Esophagus muscularis mucosa (tissue), 4 donors: ENCODE results near the gene IMPG2. TPM values are rescaled to one million over a fixed set of nuclear protein-coding genes. Genes with fewer than 3 reads are reported as not detected.

Experiments
- DNase-seq: peaks from one replicate; pipeline ENCODE4 v3.0.0-alpha.2; 2017; ENCODE audit errors: extremely low spot score
- H3K27ac ChIP-seq, 4 donors: fragments of 200-600 bp; sonication (generic); replicated peaks in 1 of 4; 1 replicate in 3 of 4; 2 replicates in 1 of 4; pipeline ENCODE4 v1.5.1; 2016 to 2019; ENCODE audit warnings: mild to moderate bottlenecking in 1 of 4
- H3K27me3 ChIP-seq, 4 donors: fragments of 200-600 bp; sonication (generic); one replicate each; pipeline versions ENCODE4 v1.5.1 to v1.6.0; 2016 to 2019
- H3K36me3 ChIP-seq, 4 donors: fragments of 200-600 bp; sonication (generic); one replicate each; pipeline ENCODE4 v1.5.1; 2016 to 2019
- H3K4me1 ChIP-seq, 4 donors: fragments of 200-600 bp; sonication (generic); one replicate each; pipeline ENCODE4 v1.5.1; 2016 to 2019
- H3K4me3 ChIP-seq, 4 donors: fragments of 200-600 bp; sonication (generic); 1 replicate in 2 of 4; 2 replicates in 2 of 4; pipeline ENCODE4 v1.5.1; 2016 to 2019; ENCODE audit warnings: mild to moderate bottlenecking in 4 of 4, moderate library complexity in 1 of 4
- H3K9me3 ChIP-seq, 4 donors: fragments of 200-600 bp; sonication (generic); 1 replicate in 3 of 4; 2 replicates in 1 of 4; pipeline ENCODE4 v1.5.1; 2016 to 2019
- EP300 ChIP-seq: sonication (generic); formaldehyde crosslinking; IDR thresholded peaks from one replicate; pipeline ENCODE4 v1.6.1; 2017; ENCODE audit warnings: antibody characterized with exemption
- POLR2A ChIP-seq: fragments of 450-650 bp; IDR thresholded peaks from one replicate; pipeline ENCODE4 v1.6.1; 2017; ENCODE audit warnings: antibody characterized with exemption, moderate library complexity, mild to moderate bottlenecking, low read depth
- POLR2AphosphoS5 ChIP-seq, 2 donors: sonication (generic); formaldehyde crosslinking; IDR thresholded peaks; one replicate each; pipeline ENCODE4 v1.6.1; 2017; ENCODE audit warnings: antibody characterized with exemption in 2 of 2
- WGBS: methylation state at CpG from one replicate; pipeline ENCODE4 v1.1.5; 2018; 5-methylcytosine and 5-hydroxymethylcytosine counted together
- intact Hi-C: fragments of 100-400 bp; cut with DNase I; formaldehyde crosslinking; loops from one replicate; pipeline ENCODE4 v1.15.1; 2023
- total RNA-seq, 4 donors: library from RNA; depleted of rRNA; stranded (reverse); fragments of >200 nt; gene quantifications; one replicate each; pipeline versions ENCODE4 v1.1.0 to v1.2.1, GENCODE V29; 2016
- TF ChIP-seq, protein P1 (sequence below), 3 experiments: fragments of 200-600 bp in 2 of 3; fragments of 450-650 bp in 1 of 3; sonication (generic) in 2 of 3; IDR thresholded peaks; one replicate each; pipeline ENCODE4 v1.5.1; 2017 to 2019; ENCODE audit warnings: antibody characterized with exemption in 3 of 3, mild to moderate bottlenecking in 2 of 3, moderate library complexity in 1 of 3

IMPG2 gene
- total RNA-seq, 4 donors from 2014 or later: 0.78 to 0.83 (median 0.82) TPM

GRCh38 chr3:101243285-101244211 lies 76.8 kb downstream of the IMPG2 start:
- Histone ChIP-seq H3K4me1 (no peaks in the 10 kb centered on the region), H3K27ac (no peak overlapping the region), H3K36me3 (no peaks in the 10 kb centered on the region), H3K27me3 (no peaks in the 10 kb centered on the region), H3K9me3 (no peaks in the 10 kb centered on the region), H3K4me3 (no peak overlapping the region)
- TF ChIP-seq POLR2AphosphoS5 (IDR thresholded peaks at IDR 0.05): no peak
- TF ChIP-seq POLR2A: no peak
- TF ChIP-seq EP300: no peak
- TF ChIP-seq, protein P1, sequence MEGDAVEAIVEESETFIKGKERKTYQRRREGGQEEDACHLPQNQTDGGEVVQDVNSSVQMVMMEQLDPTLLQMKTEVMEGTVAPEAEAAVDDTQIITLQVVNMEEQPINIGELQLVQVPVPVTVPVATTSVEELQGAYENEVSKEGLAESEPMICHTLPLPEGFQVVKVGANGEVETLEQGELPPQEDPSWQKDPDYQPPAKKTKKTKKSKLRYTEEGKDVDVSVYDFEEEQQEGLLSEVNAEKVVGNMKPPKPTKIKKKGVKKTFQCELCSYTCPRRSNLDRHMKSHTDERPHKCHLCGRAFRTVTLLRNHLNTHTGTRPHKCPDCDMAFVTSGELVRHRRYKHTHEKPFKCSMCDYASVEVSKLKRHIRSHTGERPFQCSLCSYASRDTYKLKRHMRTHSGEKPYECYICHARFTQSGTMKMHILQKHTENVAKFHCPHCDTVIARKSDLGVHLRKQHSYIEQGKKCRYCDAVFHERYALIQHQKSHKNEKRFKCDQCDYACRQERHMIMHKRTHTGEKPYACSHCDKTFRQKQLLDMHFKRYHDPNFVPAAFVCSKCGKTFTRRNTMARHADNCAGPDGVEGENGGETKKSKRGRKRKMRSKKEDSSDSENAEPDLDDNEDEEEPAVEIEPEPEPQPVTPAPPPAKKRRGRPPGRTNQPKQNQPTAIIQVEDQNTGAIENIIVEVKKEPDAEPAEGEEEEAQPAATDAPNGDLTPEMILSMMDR (IDR thresholded peaks at IDR 0.05): no peak
- intact Hi-C loops: no loop called here
- 95% methylated on average over 4 of the region's 4 CpGs for WGBS
- DNase-seq: no peak

DNA sequence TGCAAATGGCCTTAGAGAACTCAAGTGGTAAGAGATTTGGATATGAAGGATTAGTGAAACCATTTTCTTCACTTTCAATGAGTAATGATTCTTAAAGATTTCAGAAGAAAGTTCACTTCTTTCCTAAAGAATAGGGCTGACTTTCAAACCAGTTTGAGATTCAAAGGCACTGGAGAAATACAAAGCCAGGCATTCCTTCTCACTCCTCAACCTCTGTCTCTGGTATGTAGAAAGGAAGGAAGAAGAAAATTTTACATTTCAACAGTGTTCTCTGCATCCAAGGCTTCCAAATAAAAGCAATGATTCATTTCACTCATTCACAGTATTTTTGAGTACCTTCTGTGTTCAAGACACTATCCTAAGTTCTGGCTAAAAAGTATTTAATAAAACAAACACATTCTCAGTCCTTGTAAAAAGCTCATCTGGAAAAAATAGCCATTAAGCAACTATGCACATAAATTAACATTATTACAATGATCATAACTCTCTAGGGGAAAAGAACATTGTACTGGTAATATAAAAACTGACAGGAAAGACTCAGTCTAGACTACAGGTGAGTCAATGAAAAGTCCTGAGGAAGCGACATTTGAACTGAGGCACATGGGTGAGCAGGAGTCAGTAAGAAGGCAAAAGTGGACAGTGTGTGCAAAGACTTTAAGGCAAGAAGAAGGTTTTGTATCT lies 79.5 kb downstream of the IMPG2 start:
- WGBS: 100% methylated on average over 1 of the region's 1 CpG
- Histone ChIP-seq H3K27ac (no peak overlapping the region), H3K36me3 (no peaks in the 10 kb centered on the region), H3K4me3 (no peak overlapping the region), H3K4me1 (no peaks in the 10 kb centered on the region), H3K27me3 (no peaks in the 10 kb centered on the region), H3K9me3 (no peaks in the 10 kb centered on the region)
- intact Hi-C loops: no loop called here
- TF ChIP-seq POLR2AphosphoS5 (IDR thresholded peaks at IDR 0.05) (no peak), POLR2A (no peak), EP300 (no peak)
- TF ChIP-seq, protein P1 (IDR thresholded peaks at IDR 0.05): no peak
- no peak for DNase-seq

DNA sequence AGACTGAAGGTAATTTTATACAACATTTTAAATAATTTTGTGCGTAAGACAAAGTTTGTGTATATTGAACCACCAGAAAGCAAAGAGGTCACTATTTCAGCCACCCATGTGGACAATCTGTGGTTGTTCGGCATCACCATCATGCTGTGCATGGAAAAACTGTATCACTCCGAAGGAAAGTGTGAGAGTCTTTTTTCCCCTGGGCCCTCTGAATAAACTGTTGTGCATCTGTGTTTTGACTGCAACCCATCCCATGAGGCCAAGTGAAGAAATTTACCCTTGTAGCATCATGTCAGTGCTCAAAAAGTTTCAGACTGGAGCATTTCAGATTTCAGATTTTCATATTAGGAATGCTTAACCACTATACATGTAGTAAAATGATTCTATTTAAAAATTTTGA lies 85.3 kb downstream of the IMPG2 start:
- DNase-seq: no peak
- no peak for TF ChIP-seq POLR2AphosphoS5 (IDR thresholded peaks at IDR 0.05)
- TF ChIP-seq, protein P1 (IDR thresholded peaks at IDR 0.05): no peak
- no peak for TF ChIP-seq POLR2A
- TF ChIP-seq EP300: no peak
- no peak overlapping the region for H3K27ac ChIP-seq
- no peak overlapping the region for H3K4me3 ChIP-seq
- WGBS: 98% methylated on average over 3 of the region's 3 CpGs
- H3K36me3 ChIP-seq: no peaks in the 10 kb centered on the region
- no peaks in the 10 kb centered on the region for H3K9me3 ChIP-seq
- intact Hi-C loops: no loop called here
- H3K27me3 ChIP-seq: no peaks in the 10 kb centered on the region
- peaks cover 0 to 11% (median 6%) of the 10 kb centered on the region in 4 donors for H3K4me1 ChIP-seq

GRCh38 chr3:101230618-101231017 lies 89.8 kb downstream of the IMPG2 start:
- Histone ChIP-seq H3K4me3 (no peak overlapping the region), H3K27ac (peak overlapping the region in 1 of 4 donors; percentile 19), H3K27me3 (no peaks in the 10 kb centered on the region), H3K9me3 (no peaks in the 10 kb centered on the region), H3K4me1 (peaks cover 0 to 18% (median 9%) of the 10 kb centered on the region in 4 donors), H3K36me3 (no peaks in the 10 kb centered on the region)
- no peak for DNase-seq
- TF ChIP-seq POLR2AphosphoS5 (IDR thresholded peaks at IDR 0.05) (no peak), EP300 (no peak), POLR2A (no peak)
- TF ChIP-seq, protein P1 (IDR thresholded peaks at IDR 0.05): no peak
- intact Hi-C loops: no loop called here
